Peyer's patch (tissue), 4 donors: ENCODE results near the gene P2RX6.

Source experiments
- CTCF ChIP-seq, 6 experiments: fragments of 450-650 bp in 4 of 6; fragments of 200-600 bp in 2 of 6; sonication (generic) in 1 of 6; IDR thresholded peaks; one replicate each; pipeline ENCODE4 v1.5.1; 2017 to 2019; ENCODE audit warnings: antibody characterized with exemption in 6 of 6, mild to moderate bottlenecking in 3 of 6, moderate library complexity in 1 of 6
- POLR2A ChIP-seq, 2 donors: fragments of 450-650 bp; IDR thresholded peaks; one replicate each; pipeline ENCODE4 v1.5.1; 2017; ENCODE audit warnings: antibody characterized with exemption in 2 of 2, mild to moderate bottlenecking in 2 of 2, moderate library complexity in 2 of 2

- TF ChIP-seq CTCF (IDR thresholded peaks at IDR 0.05) (no peak), POLR2A (IDR thresholded peaks at IDR 0.05) (no peak)
Observed at GRCh38 chr22:20979243-20979809, 35.6 kb upstream of the P2RX6 start.
